ENCODE measurements around the gene AP3S2. TPM values are rescaled to one million over a fixed set of nuclear protein-coding genes. Genes with fewer than 3 reads are reported as not detected.

AP3S2 gene
- total and polyA plus RNA-seq, 4 donors = 8.4 to 73.5 (median 25.9) TPM

GRCh38 chr15:89801471-89802195, 92.2 kb downstream of the AP3S2 start:
- Histone ChIP-seq H3K9ac (ENCODE audit: low read depth in 1 of 2, low read length in 2 of 2) (no peak overlapping the region), H3K9me3 (ENCODE audit: control insufficient read depth in 4 of 4, low read length in 3 of 4) (no peaks in the 10 kb centered on the region), H3K27me3 (ENCODE audit: control insufficient read depth in 4 of 4, insufficient read depth in 4 of 4, low read length in 3 of 4) (no peaks in the 10 kb centered on the region), H3K27ac (ENCODE audit: low read depth in 1 of 2, low read length in 2 of 2) (no peak overlapping the region), H3K4me1 (ENCODE audit: control insufficient read depth in 4 of 4, insufficient read depth in 4 of 4, low read length in 3 of 4) (peaks cover 9 to 41% (median 25%) of the 10 kb centered on the region in 4 donors), H3K4me3 (ENCODE audit: low read depth in 1 of 3, low read length in 3 of 3) (no peak overlapping the region), H3K36me3 (ENCODE audit: control insufficient read depth in 4 of 4, insufficient read depth in 3 of 4, low read depth in 1 of 4, low read length in 3 of 4) (peaks cover 26 to 49% (median 42%) of the 10 kb centered on the region in 4 donors)
- TF ChIP-seq JUND (IDR thresholded peaks at IDR 0.05) (no peak), SP1 (IDR thresholded peaks at IDR 0.05) (no peak), ATF3 (IDR thresholded peaks at IDR 0.05) (no peak), YY1 (IDR thresholded peaks at IDR 0.05) (no peak), FOXA1 (IDR thresholded peaks at IDR 0.05) (no peak), HNF4A (conservative IDR thresholded peaks at IDR 0.05) (no peak), ZBTB33 (IDR thresholded peaks at IDR 0.05) (no peak), GABPA (IDR thresholded peaks at IDR 0.05 in 1 of 2, conservative IDR thresholded peaks at IDR 0.05 in 1 of 2) (no peak), RAD21 (IDR thresholded peaks at IDR 0.05) (no peak), TAF1 (conservative IDR thresholded peaks at IDR 0.05) (no peak), MAX (IDR thresholded peaks at IDR 0.05) (no peak), FOXA2 (IDR thresholded peaks at IDR 0.05) (no peak), REST (IDR thresholded peaks at IDR 0.05) (no peak), EGR1 (IDR thresholded peaks at IDR 0.05; ENCODE audit: low read depth in 2 of 2) (no peak), RXRA (IDR thresholded peaks at IDR 0.05) (no peak), NR2F2 (IDR thresholded peaks at IDR 0.05) (no peak), CTCF (IDR thresholded peaks at IDR 0.05; ENCODE audit: low read depth, low read length, missing input control) (no peak), HNF4G (IDR thresholded peaks at IDR 0.05) (no peak)
- no peak for DNase-seq (ENCODE audit: low spot score)
- WGBS = 93% methylated on average over 21 of the region's 21 CpGs
